HCT116 (cell line): ENCODE data around the gene KIF26A. TPM values are rescaled to one million over a fixed set of nuclear protein-coding genes. Genes with fewer than 3 reads are reported as not detected.

ENCODE experiments used
- ATAC-seq: fragments of 200-7000 bp; cut with Tn5 transposase; 2 replicates; pipeline ENCODE4 v1.9.1; 2020; ENCODE audit warnings: mild to moderate bottlenecking, moderate library complexity
- BruUV-seq: library from RNA; stranded (reverse); fragments of 400-500 nt; replicated peaks from 2 replicates; lab custom pipeline; 2021; lab: Mats Ljungman, UMichigan
- CTCF ChIA-PET: fragments of 300-600 bp; sonication (Branson Sonifier 250); formaldehyde crosslinking; loops from one replicate; lab custom pipeline; 2021; ENCODE audit warnings: antibody characterized with exemption; lab: Charles Lee
- POLR2A ChIA-PET: fragments of 300-600, 350-600 bp; sonication (Branson Sonifier 250); formaldehyde crosslinking; loops from one replicate; lab custom pipeline; 2021; ENCODE audit warnings: antibody characterized with exemption; lab: Charles Lee
- RAD21 ChIA-PET, 2 experiments: fragments of 300-600 bp; sonication (Branson Sonifier 250); formaldehyde crosslinking; loops; one replicate each; lab custom pipeline; 2023; ENCODE audit warnings: low total read pairs in 2 of 2; ENCODE audit not compliant: uncharacterized antibody in 2 of 2, unreplicated experiment in 2 of 2, low non-redundant PET in 1 of 2; lab: Charles Lee
- DNase-seq: peaks from one replicate; pipeline ENCODE4 v3.0.0-alpha.2; 2010; ENCODE audit warnings: low read depth, low spot score
- H2AFZ ChIP-seq: fragments of 200-600 bp; shearing (Covaris generic), sonication (generic); 2 replicates; pipeline ENCODE4 v1.6.1; 2017; ENCODE audit warnings: low read depth, mixed run types, mixed read lengths, antibody characterized with exemption, low read length; ENCODE audit not compliant: poor library complexity, severe bottlenecking
- H3K27ac ChIP-seq: 2 replicates; pipeline ENCODE4 v1.5.1; 2012; ENCODE audit warnings: low read depth, low read length
- H3K27me3 ChIP-seq: fragments of 200-600 bp; sonication (generic); 2 replicates; pipeline ENCODE4 v1.6.1; 2016; ENCODE audit warnings: mixed run types, low read length, mixed read lengths; ENCODE audit not compliant: insufficient read depth
- H3K36me3 ChIP-seq, 2 experiments: fragments of 200-500 bp in 1 of 2; fragments of 200-600 bp in 1 of 2; sonication (Bioruptor generic) in 1 of 2; sonication (generic) in 1 of 2; 2 replicates each; pipeline versions ENCODE4 v1.5.1 to v1.6.1; 2014 to 2016; ENCODE audit warnings: low read length in 2 of 2, inconsistent platforms in 1 of 2, mixed read lengths in 1 of 2, mixed run types in 1 of 2; ENCODE audit not compliant: insufficient read depth in 2 of 2, control insufficient read depth in 1 of 2
- H3K4me1 ChIP-seq, 2 experiments: fragments of 200-600 bp in 1 of 2; sonication (generic) in 1 of 2; 2 replicates each; pipeline versions ENCODE4 v1.5.1 to v1.6.1; 2012 to 2017; ENCODE audit warnings: low read length in 2 of 2, inconsistent platforms in 1 of 2, mild to moderate bottlenecking in 1 of 2, mixed read lengths in 1 of 2, mixed run types in 1 of 2, moderate library complexity in 1 of 2; ENCODE audit not compliant: insufficient read depth in 2 of 2, control insufficient read depth in 1 of 2
- H3K4me2 ChIP-seq: fragments of 200-600 bp; sonication (generic); 2 replicates; pipeline ENCODE4 v1.6.1; 2017; ENCODE audit warnings: mixed run types, low read length, mixed read lengths
- H3K4me3 ChIP-seq, 2 experiments: fragments of 200-600 bp in 1 of 2; sonication (generic) in 1 of 2; replicated peaks in 1 of 2; 2 replicates each; pipeline ENCODE4 v1.5.1; 2011 to 2016; ENCODE audit warnings: low read length in 2 of 2, control low read depth in 1 of 2, low read depth in 1 of 2, mild to moderate bottlenecking in 1 of 2, mixed read lengths in 1 of 2, mixed run types in 1 of 2
- H3K79me2 ChIP-seq: fragments of 200-600 bp; sonication (generic); 2 replicates; pipeline ENCODE4 v1.6.1; 2017; ENCODE audit warnings: mild to moderate bottlenecking, mixed run types, low read length, moderate library complexity, mixed read lengths; ENCODE audit not compliant: insufficient read depth
- H3K9ac ChIP-seq: fragments of 200-600 bp; sonication (generic); 2 replicates; pipeline ENCODE4 v1.6.1; 2016; ENCODE audit warnings: low read length, mixed read lengths
- H3K9me2 ChIP-seq: fragments of 200-600 bp; sonication (generic), shearing (Covaris generic); 2 replicates; pipeline ENCODE4 v1.6.1; 2017; ENCODE audit warnings: mixed run types, mild to moderate bottlenecking, moderate library complexity; ENCODE audit not compliant: insufficient read depth
- H3K9me3 ChIP-seq, 2 experiments: fragments of 200-500 bp in 1 of 2; fragments of 200-600 bp in 1 of 2; sonication (Bioruptor generic) in 1 of 2; sonication (generic) in 1 of 2; 2 replicates each; pipeline ENCODE4 v1.6.1; 2014 to 2017; ENCODE audit warnings: low read length in 2 of 2, mixed read lengths in 2 of 2, inconsistent platforms in 1 of 2, low read depth in 1 of 2, mild to moderate bottlenecking in 1 of 2, mixed run types in 1 of 2, moderate library complexity in 1 of 2; ENCODE audit not compliant: control insufficient read depth in 1 of 2, insufficient read depth in 1 of 2
- H4K20me1 ChIP-seq: fragments of 200-600 bp; sonication (generic), shearing (Covaris generic); 2 replicates; pipeline ENCODE4 v1.6.1; 2017; ENCODE audit warnings: mixed run types, mild to moderate bottlenecking, moderate library complexity; ENCODE audit not compliant: insufficient read depth
- EGR1 ChIP-seq: IDR thresholded peaks from 2 replicates; pipeline ENCODE4 v1.6.1; 2012; ENCODE audit warnings: low read depth
- MAX ChIP-seq: IDR thresholded peaks from 2 replicates; pipeline ENCODE4 v1.6.1; 2012
- POLR2A ChIP-seq: IDR thresholded peaks from 2 replicates; pipeline ENCODE4 v1.7.0; 2011; ENCODE audit warnings: borderline replicate concordance; ENCODE audit not compliant: insufficient read depth, insufficient read length; ENCODE audit errors: extremely low read depth
- SIN3A ChIP-seq: IDR thresholded peaks from 2 replicates; pipeline ENCODE4 v1.6.1; 2012; ENCODE audit warnings: low read depth
- SP1 ChIP-seq: IDR thresholded peaks from 2 replicates; pipeline ENCODE4 v1.6.1; 2012; ENCODE audit warnings: low read depth
- ZFX ChIP-seq: fragments of 450-650 bp; IDR thresholded peaks from 2 replicates; pipeline ENCODE4 v1.6.1; 2017
- intact Hi-C: fragments of 100-400 bp; cut with micrococcal nuclease; formaldehyde crosslinking; loops from 2 replicates; pipeline ENCODE4 v1.10.0; 2022
- total RNA-seq: library from RNA; stranded (reverse); gene quantifications from one replicate; pipeline ENCODE4 v1.2.1, GENCODE V29; 2021; ENCODE audit not compliant: unreplicated experiment
- TF ChIP-seq, protein P1 (sequence below), 3 experiments: fragments of 200-600 bp in 1 of 3; sonication (generic) in 1 of 3; IDR thresholded peaks in 2 of 3; conservative IDR thresholded peaks in 1 of 3; 2 replicates each; pipeline ENCODE4 v1.5.1; 2012 to 2017; ENCODE audit warnings: low read depth in 2 of 3, low read length in 2 of 3, antibody characterized with exemption in 1 of 3, borderline replicate concordance in 1 of 3, control low read depth in 1 of 3, mild to moderate bottlenecking in 1 of 3, mixed read lengths in 1 of 3, mixed run types in 1 of 3, moderate library complexity in 1 of 3; ENCODE audit not compliant: insufficient read depth in 1 of 3
- TF ChIP-seq, protein P2 (sequence below): IDR thresholded peaks from 2 replicates; pipeline ENCODE4 v1.6.1; 2012; ENCODE audit warnings: low read depth

Gene KIF26A
- total RNA-seq, 1 experiment from 2014 or later, result 10.2 TPM

GRCh38 chr14:104200106-104200505 is 61.7 kb downstream of the KIF26A start:
- no peaks in the 10 kb centered on the region for H3K4me1 ChIP-seq
- DNase-seq (no peak), ATAC-seq (no peak)
- H3K4me2 ChIP-seq, result no peak overlapping the region
- no peaks in the 10 kb centered on the region for H3K79me2 ChIP-seq
- peaks cover 3% of the 10 kb centered on the region; the same call in 1 of the 2 replicates for H3K27me3 ChIP-seq
- H3K9me2 ChIP-seq, result no peaks in the 10 kb centered on the region
- TF ChIP-seq ZFX (no peak), MAX (no peak), SP1 (no peak), POLR2A (no peak), EGR1 (no peak), SIN3A (no peak)
- TF ChIP-seq, protein P1, sequence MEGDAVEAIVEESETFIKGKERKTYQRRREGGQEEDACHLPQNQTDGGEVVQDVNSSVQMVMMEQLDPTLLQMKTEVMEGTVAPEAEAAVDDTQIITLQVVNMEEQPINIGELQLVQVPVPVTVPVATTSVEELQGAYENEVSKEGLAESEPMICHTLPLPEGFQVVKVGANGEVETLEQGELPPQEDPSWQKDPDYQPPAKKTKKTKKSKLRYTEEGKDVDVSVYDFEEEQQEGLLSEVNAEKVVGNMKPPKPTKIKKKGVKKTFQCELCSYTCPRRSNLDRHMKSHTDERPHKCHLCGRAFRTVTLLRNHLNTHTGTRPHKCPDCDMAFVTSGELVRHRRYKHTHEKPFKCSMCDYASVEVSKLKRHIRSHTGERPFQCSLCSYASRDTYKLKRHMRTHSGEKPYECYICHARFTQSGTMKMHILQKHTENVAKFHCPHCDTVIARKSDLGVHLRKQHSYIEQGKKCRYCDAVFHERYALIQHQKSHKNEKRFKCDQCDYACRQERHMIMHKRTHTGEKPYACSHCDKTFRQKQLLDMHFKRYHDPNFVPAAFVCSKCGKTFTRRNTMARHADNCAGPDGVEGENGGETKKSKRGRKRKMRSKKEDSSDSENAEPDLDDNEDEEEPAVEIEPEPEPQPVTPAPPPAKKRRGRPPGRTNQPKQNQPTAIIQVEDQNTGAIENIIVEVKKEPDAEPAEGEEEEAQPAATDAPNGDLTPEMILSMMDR (IDR thresholded peaks at IDR 0.05 in 2 of 3, conservative IDR thresholded peaks at IDR 0.05 in 1 of 3; ENCODE audit: borderline replicate concordance in 1 of 3, insufficient read depth in 1 of 3, low read depth in 2 of 3, low read length in 2 of 3), result no peak
- H4K20me1 ChIP-seq, result no peaks in the 10 kb centered on the region
- no peak overlapping the region for H3K27ac ChIP-seq
- intact Hi-C loops, result no loop called here
- H3K9ac ChIP-seq, result no peak overlapping the region
- no peak overlapping the region for H3K4me3 ChIP-seq
- H3K36me3 ChIP-seq, result no peaks in the 10 kb centered on the region
- no peaks in the 10 kb centered on the region for H3K9me3 ChIP-seq
- ChIA-PET RAD21 (no interaction called here), POLR2A (no interaction called here), CTCF (no interaction called here)
- no TSS peak for BruUV-seq
- no peak overlapping the region for H2AFZ ChIP-seq

DNA sequence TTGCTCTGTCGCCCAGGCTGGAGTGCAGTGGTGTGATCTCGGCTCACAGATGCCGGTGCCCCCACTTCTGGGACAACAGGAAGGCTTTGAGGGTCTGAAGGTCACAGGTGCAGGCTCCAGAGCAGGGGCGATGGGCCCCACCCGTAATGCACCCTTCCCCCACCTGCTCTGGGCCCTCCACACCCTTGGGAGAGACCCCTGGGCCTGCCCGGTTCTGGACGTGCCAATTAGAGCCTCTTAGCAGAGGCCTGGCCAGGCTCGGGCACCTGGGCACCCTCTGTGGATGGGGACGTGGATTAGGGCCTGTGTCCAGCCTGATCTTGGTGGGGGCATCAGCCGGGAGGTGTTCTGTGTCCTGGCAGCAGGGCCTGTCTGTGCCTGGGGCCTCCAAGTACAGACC is 62.2 kb downstream of the KIF26A start:
- no peaks in the 10 kb centered on the region for H3K4me1 ChIP-seq
- BruUV-seq, result no TSS peak
- H4K20me1 ChIP-seq, result no peaks in the 10 kb centered on the region
- ATAC-seq (no peak), DNase-seq (no peak)
- H3K9ac ChIP-seq, result no peak overlapping the region
- no peaks in the 10 kb centered on the region for H3K9me3 ChIP-seq
- peaks cover 3% of the 10 kb centered on the region; the same call in 1 of the 2 replicates for H3K27me3 ChIP-seq
- H2AFZ ChIP-seq, result no peak overlapping the region
- H3K4me3 ChIP-seq, result no peak overlapping the region
- intact Hi-C loops, result no loop called here
- no peaks in the 10 kb centered on the region for H3K9me2 ChIP-seq
- ChIA-PET RAD21 (no interaction called here), CTCF (no interaction called here), POLR2A (no interaction called here)
- H3K4me2 ChIP-seq, result no peak overlapping the region
- H3K27ac ChIP-seq, result no peak overlapping the region
- H3K36me3 ChIP-seq, result no peaks in the 10 kb centered on the region
- TF ChIP-seq SIN3A, result no peak
- TF ChIP-seq, protein P2, sequence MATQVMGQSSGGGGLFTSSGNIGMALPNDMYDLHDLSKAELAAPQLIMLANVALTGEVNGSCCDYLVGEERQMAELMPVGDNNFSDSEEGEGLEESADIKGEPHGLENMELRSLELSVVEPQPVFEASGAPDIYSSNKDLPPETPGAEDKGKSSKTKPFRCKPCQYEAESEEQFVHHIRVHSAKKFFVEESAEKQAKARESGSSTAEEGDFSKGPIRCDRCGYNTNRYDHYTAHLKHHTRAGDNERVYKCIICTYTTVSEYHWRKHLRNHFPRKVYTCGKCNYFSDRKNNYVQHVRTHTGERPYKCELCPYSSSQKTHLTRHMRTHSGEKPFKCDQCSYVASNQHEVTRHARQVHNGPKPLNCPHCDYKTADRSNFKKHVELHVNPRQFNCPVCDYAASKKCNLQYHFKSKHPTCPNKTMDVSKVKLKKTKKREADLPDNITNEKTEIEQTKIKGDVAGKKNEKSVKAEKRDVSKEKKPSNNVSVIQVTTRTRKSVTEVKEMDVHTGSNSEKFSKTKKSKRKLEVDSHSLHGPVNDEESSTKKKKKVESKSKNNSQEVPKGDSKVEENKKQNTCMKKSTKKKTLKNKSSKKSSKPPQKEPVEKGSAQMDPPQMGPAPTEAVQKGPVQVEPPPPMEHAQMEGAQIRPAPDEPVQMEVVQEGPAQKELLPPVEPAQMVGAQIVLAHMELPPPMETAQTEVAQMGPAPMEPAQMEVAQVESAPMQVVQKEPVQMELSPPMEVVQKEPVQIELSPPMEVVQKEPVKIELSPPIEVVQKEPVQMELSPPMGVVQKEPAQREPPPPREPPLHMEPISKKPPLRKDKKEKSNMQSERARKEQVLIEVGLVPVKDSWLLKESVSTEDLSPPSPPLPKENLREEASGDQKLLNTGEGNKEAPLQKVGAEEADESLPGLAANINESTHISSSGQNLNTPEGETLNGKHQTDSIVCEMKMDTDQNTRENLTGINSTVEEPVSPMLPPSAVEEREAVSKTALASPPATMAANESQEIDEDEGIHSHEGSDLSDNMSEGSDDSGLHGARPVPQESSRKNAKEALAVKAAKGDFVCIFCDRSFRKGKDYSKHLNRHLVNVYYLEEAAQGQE, result no peak
- H3K79me2 ChIP-seq, result no peaks in the 10 kb centered on the region
